Activated naive CD8-positive, alpha-beta T cell treated with anti-CD3 and anti-CD28 coated beads, Interleukin-2, amount 10 ng/mL, durations not matched to agents 7 days and 5 days (primary cell): Measurements from ENCODE around the gene EBI3. TPM values are rescaled to one million over a fixed set of nuclear protein-coding genes. Genes with fewer than 3 reads are reported as not detected.
"Not testable (repeated sequence)": the region's sequence is repeated elsewhere in the genome, so short reads cannot be mapped to it uniquely, and the experiment has no call there.

Experiments used
- ATAC-seq: fragments of 150-1000 bp; cut with Tn5 transposase; one replicate; pipeline ENCODE4 v1.10.0; 2021; ENCODE audit warnings: low read depth, moderate library complexity
- POLR2A ChIA-PET: fragments of 350-600 bp; sonication (Branson Sonifier 250); formaldehyde crosslinking; loops from one replicate; lab custom pipeline; 2021; ENCODE audit warnings: antibody characterized with exemption; lab: Charles Lee
- DNase-seq: peaks from one replicate; pipeline ENCODE4 v3.0.0; 2021
- H3K27ac Mint-ChIP-seq: one replicate; pipeline ENCODE4 v1.8.0; 2022; ENCODE audit warnings: mild to moderate bottlenecking, mixed read lengths
- H3K27me3 Mint-ChIP-seq: one replicate; pipeline ENCODE4 v1.8.0; 2022; ENCODE audit warnings: mild to moderate bottlenecking, moderate library complexity, mixed read lengths
- H3K36me3 Mint-ChIP-seq: one replicate; pipeline ENCODE4 v1.8.0; 2021; ENCODE audit warnings: mild to moderate bottlenecking, mixed read lengths
- H3K4me1 Mint-ChIP-seq: one replicate; pipeline ENCODE4 v1.8.0; 2021; ENCODE audit warnings: mixed read lengths
- H3K4me3 Mint-ChIP-seq: one replicate; pipeline ENCODE4 v1.8.0; 2022; ENCODE audit warnings: mild to moderate bottlenecking, moderate library complexity, mixed read lengths
- H3K9me3 Mint-ChIP-seq: one replicate; pipeline ENCODE4 v1.8.0; 2021; ENCODE audit warnings: mixed read lengths
- total RNA-seq, 2 experiments: library from RNA; stranded (reverse); gene quantifications; one replicate each; pipeline ENCODE4 v1.2.3, GENCODE V29; 2021

EBI3 gene
- total RNA-seq: under 1 TPM; 0.33 to 0.34 TPM

- Mint-ChIP-seq H3K4me3 (no peak within 1 kb of the TSS), H3K9me3 (no peaks in the 10 kb centered on the region)
Observed at GRCh38 chr19:4229179-4229931, at the start of gene EBI3. EBI3 (plus strand) TSS chr19:4229523; CDS start chr19:4229551, 28 bp downstream.

DNA sequence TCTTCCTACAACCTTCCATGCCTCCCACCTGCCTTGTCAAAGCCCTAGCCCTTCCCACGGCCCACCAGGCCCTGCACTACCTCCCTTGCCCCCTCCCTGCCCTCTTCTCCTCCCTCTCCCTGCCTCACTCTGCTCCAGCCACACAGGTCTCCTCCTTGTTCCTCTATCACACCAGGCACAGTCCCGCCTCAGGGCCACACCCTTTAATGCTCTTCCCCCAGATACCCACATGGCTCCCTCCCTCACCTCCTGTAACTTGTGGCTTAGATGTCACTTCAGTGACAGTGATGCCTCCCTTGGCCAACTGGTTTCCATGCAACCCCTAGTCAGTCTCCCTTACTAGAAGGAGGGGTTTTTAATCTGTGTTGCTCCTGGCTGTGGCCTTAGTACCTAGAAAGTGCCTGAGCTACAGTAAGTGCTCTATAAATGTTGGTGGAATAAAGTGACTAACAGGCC lies 48.2 kb upstream of the EBI3 start:
- POLR2A ChIA-PET: interaction anchor here (0.5 to 1.0 kb wide), 2 partner anchors 8 to 193 kb away, joined by 7 read pairs; no protein-coding TSS in a partner anchor
- Mint-ChIP-seq H3K27me3 (no peaks in the 10 kb centered on the region), H3K9me3 (no peaks in the 10 kb centered on the region), H3K4me3 (peak overlapping the region; percentile 99), H3K36me3 (peaks cover 9% of the 10 kb centered on the region), H3K4me1 (peaks cover 20% of the 10 kb centered on the region), H3K27ac (peak overlapping the region; percentile 83)
- DNase-seq: no peak
- ATAC-seq: no peak

More at GRCh38 chr19:4229179-4229931, at the start of gene EBI3:
- H3K36me3 Mint-ChIP-seq: no peaks in the 10 kb centered on the region
- peak within 1 kb of the TSS; percentile 33 for H3K27ac Mint-ChIP-seq
- ATAC-seq (peak; percentile 47), DNase-seq (peak; percentile 43)
- peaks cover 4% of the 10 kb centered on the region for H3K4me1 Mint-ChIP-seq
- POLR2A ChIA-PET: no interaction called here
- H3K27me3 Mint-ChIP-seq: no peaks in the 10 kb centered on the region

DNA sequence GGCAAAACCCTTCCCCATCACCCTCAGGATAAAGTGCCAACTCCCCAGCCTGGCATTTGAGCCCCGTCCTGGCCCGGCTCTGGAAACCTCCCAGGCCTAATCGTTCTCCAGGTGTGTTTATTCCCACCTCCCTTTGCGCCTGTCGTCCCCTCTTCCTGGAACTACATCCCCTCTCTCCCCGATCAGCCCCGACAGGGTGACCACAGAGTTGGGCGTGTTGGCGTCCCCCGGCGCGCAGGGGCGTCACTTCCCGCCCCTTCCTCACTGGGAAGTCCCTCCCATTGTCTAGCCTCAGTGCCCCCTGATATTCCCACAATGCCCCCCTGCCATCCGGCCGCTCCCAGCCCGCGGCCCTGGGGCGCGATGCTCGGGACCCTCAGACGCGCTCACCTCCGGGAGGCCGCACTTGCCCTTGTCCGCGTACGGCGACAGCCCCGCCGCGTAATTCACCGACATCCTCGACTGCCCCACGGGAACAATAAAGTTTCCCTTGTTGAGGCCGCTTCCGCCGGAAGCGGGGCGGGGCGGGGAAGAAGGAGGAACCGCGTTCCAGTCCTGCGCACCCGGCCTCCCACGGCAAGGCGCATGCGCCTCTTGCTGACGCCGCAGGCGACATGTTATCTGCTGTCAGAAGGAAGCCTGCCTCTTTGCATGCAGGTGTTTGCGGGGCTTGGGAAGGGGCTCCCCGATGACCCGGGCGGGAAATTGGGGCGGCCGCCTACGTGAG lies 47.1 kb upstream of the EBI3 start, which contains the start of the genes ANKRD24 and SIRT6:
TSS of gene ANKRD24 (plus strand) at position 606 of the 727 bp plus-strand sequence. CDS start 3,737 bp downstream, outside the sequence.
TSS of gene SIRT6 (minus strand) at position 480 of the 727 bp plus-strand sequence. CDS start at position 456, 24 bp downstream.
- H3K27ac Mint-ChIP-seq: peak within 1 kb of the TSS; percentile 99
- ATAC-seq (peak; percentile 85), DNase-seq (peak; percentile 97)
- POLR2A ChIA-PET: interaction anchor here (0.6 kb wide), 1 partner anchor 142 kb away, joined by 3 read pairs; no protein-coding TSS in a partner anchor
- H3K27me3 Mint-ChIP-seq: no peaks in the 10 kb centered on the region
- H3K36me3 Mint-ChIP-seq: peaks cover 7% of the 10 kb centered on the region
- H3K9me3 Mint-ChIP-seq: no peaks in the 10 kb centered on the region
- H3K4me3 Mint-ChIP-seq: peak within 1 kb of the TSS; percentile 99
- peaks cover 24% of the 10 kb centered on the region for H3K4me1 Mint-ChIP-seq

- Mint-ChIP-seq H3K27me3 (no peaks in the 10 kb centered on the region), H3K4me1 (peaks cover 25% of the 10 kb centered on the region), H3K27ac (no peak overlapping the region), H3K36me3 (peaks cover 6% of the 10 kb centered on the region), H3K9me3 (no peaks in the 10 kb centered on the region), H3K4me3 (peak overlapping the region; percentile 48)
- ATAC-seq: no peak
- no peak for DNase-seq
- POLR2A ChIA-PET: interaction anchor here (0.8 kb wide), 1 partner anchor 194 kb away, joined by 6 read pairs; no protein-coding TSS in a partner anchor
Observed at GRCh38 chr19:4183967-4184717, 45.2 kb upstream of the EBI3 start.

- Mint-ChIP-seq H3K27me3 (no peaks in the 10 kb centered on the region), H3K36me3 (peaks cover 3% of the 10 kb centered on the region), H3K9me3 (no peaks in the 10 kb centered on the region), H3K4me1 (peaks cover 21% of the 10 kb centered on the region), H3K4me3 (no peak overlapping the region), H3K27ac (no peak overlapping the region)
- DNase-seq: no peak
- ATAC-seq: no peak
- POLR2A ChIA-PET: interaction anchor here (0.8 kb wide), 1 partner anchor 195 kb away, joined by 6 read pairs; no protein-coding TSS in a partner anchor
Observed at GRCh38 chr19:4184718-4185352, 44.5 kb upstream of the EBI3 start.

DNA sequence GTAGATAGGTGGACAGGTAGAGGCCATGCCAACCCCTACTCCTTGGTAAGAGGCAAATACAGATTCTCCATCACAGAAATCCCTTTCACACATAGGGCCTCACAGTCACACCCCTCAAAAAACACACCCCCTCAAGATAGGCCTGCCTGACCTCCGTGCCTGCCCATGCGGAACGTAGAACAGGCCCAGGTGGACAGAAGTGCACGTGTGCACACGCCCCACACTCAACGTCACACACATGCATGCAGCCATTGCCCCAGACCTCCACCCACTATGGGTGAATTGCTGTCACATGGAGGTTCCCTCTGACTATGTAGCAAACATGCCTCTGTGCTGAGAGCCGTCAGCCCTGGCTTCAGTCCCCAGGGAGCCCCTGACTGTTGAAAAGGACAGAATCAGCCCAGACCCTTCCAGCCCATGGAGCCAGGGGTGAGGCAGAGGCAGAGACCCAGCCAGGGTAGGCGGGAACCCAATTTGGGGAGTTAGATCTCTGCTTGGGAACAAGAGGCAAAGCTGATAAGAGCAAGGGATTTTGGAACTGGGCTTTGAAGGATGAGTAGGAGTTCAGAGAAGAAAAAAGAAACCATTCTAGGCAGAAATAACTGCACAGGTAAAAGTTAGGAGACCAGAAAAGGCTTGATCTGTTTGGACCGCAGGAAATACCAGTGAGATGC lies 43.8 kb upstream of the EBI3 start:
- POLR2A ChIA-PET: no interaction called here
- H3K4me1 Mint-ChIP-seq: peaks cover 17% of the 10 kb centered on the region
- no peaks in the 10 kb centered on the region for H3K9me3 Mint-ChIP-seq
- DNase-seq: no peak
- no peak overlapping the region for H3K27ac Mint-ChIP-seq
- ATAC-seq: no peak
- H3K36me3 Mint-ChIP-seq: peaks cover 3% of the 10 kb centered on the region
- H3K27me3 Mint-ChIP-seq: no peaks in the 10 kb centered on the region
- no peak overlapping the region for H3K4me3 Mint-ChIP-seq

- Mint-ChIP-seq H3K9me3 (no peaks in the 10 kb centered on the region), H3K27me3 (no peaks in the 10 kb centered on the region), H3K4me1 (peaks cover 13% of the 10 kb centered on the region), H3K4me3 (no peak overlapping the region), H3K36me3 (peaks cover 3% of the 10 kb centered on the region), H3K27ac (no peak overlapping the region)
- ATAC-seq (peak; percentile 56), DNase-seq (peak; percentile 80)
- POLR2A ChIA-PET: interaction anchor here (1.0 kb wide), 1 partner anchor 51 kb away, joined by 3 read pairs; no protein-coding TSS in a partner anchor
Observed at GRCh38 chr19:4186087-4186993, 43.0 kb upstream of the EBI3 start.

DNA sequence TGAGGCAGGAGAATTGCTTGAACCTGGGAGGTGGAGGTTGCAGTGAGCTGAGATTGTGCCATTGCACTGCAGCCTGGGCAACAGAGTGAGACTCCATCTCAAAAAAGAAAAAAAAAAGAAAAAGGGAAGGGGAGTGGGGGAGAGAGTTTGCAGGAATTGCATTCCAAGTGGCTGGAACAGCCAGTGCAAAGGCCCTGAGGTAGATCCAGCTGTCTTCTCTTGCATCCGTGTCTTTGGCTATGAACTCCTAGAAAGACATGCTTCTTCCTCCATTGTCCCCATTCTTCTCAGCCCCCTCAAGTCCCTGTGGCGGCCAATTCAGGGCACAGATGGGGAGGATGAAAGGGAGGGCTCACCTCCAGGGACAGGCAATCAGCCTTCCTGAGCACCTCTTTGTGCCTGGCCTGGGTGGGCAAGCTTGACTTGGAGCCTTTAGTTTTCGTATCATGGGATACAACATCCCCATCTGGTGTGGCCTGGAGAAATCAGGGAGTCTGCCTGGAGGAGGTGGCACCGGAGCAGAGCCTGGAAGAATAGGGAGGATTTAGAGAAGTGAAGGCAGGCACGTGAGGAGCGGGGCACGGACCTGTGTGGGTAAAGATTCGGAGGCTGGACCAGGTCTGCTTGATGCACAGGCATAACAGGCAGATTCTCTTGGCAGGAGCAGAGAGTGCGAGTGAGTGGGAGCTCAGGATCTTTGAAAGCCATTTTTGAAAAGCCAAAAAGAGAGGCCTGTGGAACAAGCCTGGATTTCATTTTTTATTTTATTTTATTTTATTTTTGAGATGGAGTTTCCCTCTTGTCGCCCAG lies 41.8 kb upstream of the EBI3 start:
- no peak for DNase-seq
- Mint-ChIP-seq H3K36me3 (no peaks in the 10 kb centered on the region), H3K4me3 (no peak overlapping the region), H3K9me3 (no peaks in the 10 kb centered on the region), H3K27ac (no peak overlapping the region), H3K4me1 (peaks cover 11% of the 10 kb centered on the region), H3K27me3 (no peaks in the 10 kb centered on the region)
- no peak for ATAC-seq
- POLR2A ChIA-PET: no interaction called here

DNA sequence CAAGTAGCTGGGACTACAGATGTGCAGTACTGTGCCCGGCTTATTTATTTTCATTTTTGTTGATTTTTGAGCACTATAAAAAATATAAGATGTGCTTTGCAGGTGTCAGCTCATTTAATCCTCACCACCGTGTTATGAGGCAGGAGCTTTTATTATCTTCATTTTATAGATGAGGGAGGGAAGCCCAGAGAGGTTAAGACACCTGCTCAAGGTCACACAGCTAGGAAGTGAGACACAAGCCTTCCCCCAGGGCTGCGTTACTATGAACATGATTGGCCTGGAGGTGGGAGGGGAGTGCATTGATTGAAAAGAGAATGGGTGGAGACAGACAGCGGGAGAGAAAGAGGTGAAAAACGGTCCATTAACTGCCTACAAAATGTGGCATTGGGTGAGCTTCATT lies 39.7 kb upstream of the EBI3 start:
- DNase-seq (no peak), ATAC-seq (no peak)
- Mint-ChIP-seq H3K27me3 (peaks cover 7% of the 10 kb centered on the region), H3K4me1 (peaks cover 8% of the 10 kb centered on the region), H3K27ac (no peak overlapping the region), H3K4me3 (no peak overlapping the region), H3K9me3 (no peaks in the 10 kb centered on the region), H3K36me3 (no peaks in the 10 kb centered on the region)
- POLR2A ChIA-PET: interaction anchor here (0.7 kb wide), 1 partner anchor 9 kb away, joined by 7 read pairs; no protein-coding TSS in a partner anchor

DNA sequence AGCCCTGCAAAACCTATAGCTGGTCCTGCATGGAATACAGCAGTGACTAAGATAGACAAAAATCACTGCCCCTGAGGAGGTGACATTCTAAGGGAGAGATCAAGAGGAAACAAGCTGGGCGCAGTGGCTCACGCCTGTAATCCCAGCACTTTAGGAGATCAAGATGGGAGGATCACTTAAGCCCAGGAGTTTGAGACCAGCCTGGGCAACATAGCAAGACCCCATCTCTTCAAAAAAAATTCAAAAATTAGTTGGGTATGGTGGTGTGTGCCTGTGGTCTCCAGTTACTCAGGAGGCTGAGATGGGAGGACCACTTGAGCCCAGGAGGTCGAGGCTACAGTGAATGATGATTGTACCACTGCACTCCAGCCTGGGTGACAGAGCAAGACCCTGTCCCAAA lies 36.8 kb upstream of the EBI3 start:
- POLR2A ChIA-PET, H3K9me3 Mint-ChIP-seq, H3K4me1 Mint-ChIP-seq, H3K36me3 Mint-ChIP-seq, DNase-seq, ATAC-seq, H3K4me3 Mint-ChIP-seq, H3K27ac Mint-ChIP-seq: not testable (repeated sequence)
- peaks cover 18% of the 10 kb centered on the region for H3K27me3 Mint-ChIP-seq
